H9 (cell line): Measurements from ENCODE around the gene JUP. TPM values are rescaled to one million over a fixed set of nuclear protein-coding genes. Genes with fewer than 3 reads are reported as not detected.

ENCODE experiments used
- DNase-seq: peaks from one replicate; pipeline ENCODE4 v3.0.0-alpha.2; 2017
- H2AFZ ChIP-seq: one replicate; pipeline ENCODE4 v1.6.1; 2013; ENCODE audit warnings: mild to moderate bottlenecking, low read length, control low read depth, moderate library complexity
- H2AK5ac ChIP-seq: 2 replicates; pipeline ENCODE4 v1.6.1; 2013; ENCODE audit warnings: low read length, control low read depth, mixed read lengths; ENCODE audit not compliant: insufficient read length
- H2BK120ac ChIP-seq: one replicate; pipeline ENCODE4 v1.6.1; 2013; ENCODE audit warnings: low read depth, mild to moderate bottlenecking, low read length, control low read depth, inconsistent platforms; ENCODE audit not compliant: poor library complexity, severe bottlenecking
- H2BK12ac ChIP-seq: 2 replicates; pipeline ENCODE4 v1.6.1; 2013; ENCODE audit warnings: low read length, control low read depth, mixed read lengths, low read depth; ENCODE audit not compliant: insufficient read length
- H2BK15ac ChIP-seq: 2 replicates; pipeline ENCODE4 v1.6.1; 2013; ENCODE audit warnings: low read depth, low read length, control low read depth
- H2BK20ac ChIP-seq: one replicate; pipeline ENCODE4 v1.6.1; 2013; ENCODE audit warnings: low read depth, mild to moderate bottlenecking, low read length, control low read depth, inconsistent platforms; ENCODE audit not compliant: poor library complexity, severe bottlenecking
- H2BK5ac ChIP-seq: 2 replicates; pipeline ENCODE4 v1.6.1; 2013; ENCODE audit warnings: low read length, control low read depth, mixed read lengths; ENCODE audit not compliant: insufficient read length
- H3K14ac ChIP-seq: 2 replicates; pipeline ENCODE4 v1.6.1; 2013; ENCODE audit warnings: low read length, control low read depth; ENCODE audit not compliant: insufficient read depth
- H3K18ac ChIP-seq: 2 replicates; pipeline ENCODE4 v1.6.1; 2013; ENCODE audit warnings: low read depth, mild to moderate bottlenecking, mixed read lengths, low read length, control low read depth; ENCODE audit not compliant: insufficient read length
- H3K23ac ChIP-seq: 2 replicates; pipeline ENCODE4 v1.6.1; 2013; ENCODE audit warnings: low read length, control low read depth, mixed read lengths, low read depth; ENCODE audit not compliant: insufficient read length
- H3K23me2 ChIP-seq: 2 replicates; pipeline ENCODE4 v1.6.1; 2013; ENCODE audit warnings: low read depth, mild to moderate bottlenecking, mixed read lengths, low read length, control low read depth; ENCODE audit not compliant: insufficient read length, poor library complexity, severe bottlenecking
- H3K27ac ChIP-seq: 2 replicates; pipeline ENCODE4 v1.5.1; 2013; ENCODE audit warnings: low read length, control low read depth, mixed read lengths, low read depth; ENCODE audit not compliant: insufficient read length
- H3K27me3 ChIP-seq: 2 replicates; pipeline ENCODE4 v1.6.1; 2013; ENCODE audit warnings: low read length, control low read depth, inconsistent platforms; ENCODE audit not compliant: insufficient read depth
- H3K4ac ChIP-seq: 2 replicates; pipeline ENCODE4 v1.6.1; 2013; ENCODE audit warnings: low read depth, mild to moderate bottlenecking, control low read depth, inconsistent platforms, low read length, moderate library complexity
- H3K4me1 ChIP-seq: 2 replicates; pipeline ENCODE4 v1.6.1; 2013; ENCODE audit warnings: low read length, control low read depth, inconsistent platforms; ENCODE audit not compliant: insufficient read depth
- H3K4me2 ChIP-seq: 2 replicates; pipeline ENCODE4 v1.6.1; 2013; ENCODE audit warnings: low read length, control low read depth, mixed read lengths; ENCODE audit not compliant: insufficient read length, insufficient read depth
- H3K56ac ChIP-seq: 2 replicates; pipeline ENCODE4 v1.6.1; 2013; ENCODE audit warnings: low read depth, mild to moderate bottlenecking, mixed read lengths, low read length, control low read depth; ENCODE audit not compliant: insufficient read length
- H3K79me1 ChIP-seq: 2 replicates; pipeline ENCODE4 v1.6.1; 2013; ENCODE audit warnings: low read depth, mild to moderate bottlenecking, moderate library complexity, low read length, control low read depth, inconsistent platforms; ENCODE audit not compliant: insufficient read depth, poor library complexity, severe bottlenecking
- H3K79me2 ChIP-seq: 2 replicates; pipeline ENCODE4 v1.6.1; 2013; ENCODE audit warnings: low read length, control low read depth, inconsistent platforms; ENCODE audit not compliant: insufficient read depth
- H3K9ac ChIP-seq: 2 replicates; pipeline ENCODE4 v1.6.1; 2013; ENCODE audit warnings: low read length, control low read depth, mixed read lengths; ENCODE audit not compliant: insufficient read length; ENCODE audit errors: extremely low read depth
- H3K9me3 ChIP-seq: one replicate; pipeline ENCODE4 v1.6.1; 2013; ENCODE audit warnings: low read depth, low read length, inconsistent platforms; ENCODE audit not compliant: control insufficient read depth
- H3T11ph ChIP-seq: one replicate; pipeline ENCODE4 v1.6.1; 2013; ENCODE audit warnings: mild to moderate bottlenecking, low read length, control low read depth, inconsistent platforms
- H4K20me1 ChIP-seq: one replicate; pipeline ENCODE4 v1.6.1; 2013; ENCODE audit not compliant: control insufficient read depth, insufficient read length, insufficient read depth
- H4K5ac ChIP-seq: 2 replicates; pipeline ENCODE4 v1.6.1; 2013; ENCODE audit warnings: low read depth, mild to moderate bottlenecking, mixed read lengths, low read length, control low read depth; ENCODE audit not compliant: insufficient read length
- H4K8ac ChIP-seq: replicated peaks from 2 replicates; pipeline ENCODE4 v1.6.1; 2013; ENCODE audit warnings: low read length, control low read depth, mixed read lengths, low read depth; ENCODE audit not compliant: insufficient read length
- H4K91ac ChIP-seq: 2 replicates; pipeline ENCODE4 v1.6.1; 2013; ENCODE audit warnings: low read depth, mild to moderate bottlenecking, moderate library complexity, mixed read lengths, low read length, control low read depth; ENCODE audit not compliant: insufficient read length
- H3K27ac Mint-ChIP-seq, 3 experiments: 2 replicates in 2 of 3; 3 replicates in 1 of 3; pipeline ENCODE4 v1.8.0; 2020 to 2021; ENCODE audit warnings: mixed read lengths in 3 of 3, mild to moderate bottlenecking in 1 of 3, moderate library complexity in 1 of 3
- H3K27me3 Mint-ChIP-seq: 2 replicates; pipeline ENCODE4 v1.8.0; 2021; ENCODE audit warnings: low read depth, mild to moderate bottlenecking, moderate library complexity, mixed read lengths
- H3K36me3 Mint-ChIP-seq, 3 experiments: 2 replicates in 2 of 3; 3 replicates in 1 of 3; pipeline ENCODE4 v1.8.0; 2020 to 2021; ENCODE audit warnings: low read depth in 3 of 3, mixed read lengths in 3 of 3; ENCODE audit not compliant: insufficient read depth in 1 of 3
- H3K4me1 Mint-ChIP-seq, 2 experiments: 2 replicates each; pipeline ENCODE4 v1.8.0; 2020; ENCODE audit warnings: mixed read lengths in 2 of 2
- H3K4me3 Mint-ChIP-seq, 2 experiments: 2 replicates in 1 of 2; 3 replicates in 1 of 2; pipeline ENCODE4 v1.8.0; 2020 to 2021; ENCODE audit warnings: mild to moderate bottlenecking in 2 of 2, mixed read lengths in 2 of 2, moderate library complexity in 1 of 2
- H3K9me3 Mint-ChIP-seq, 2 experiments: 2 replicates in 1 of 2; 3 replicates in 1 of 2; pipeline ENCODE4 v1.8.0; 2020; ENCODE audit warnings: mild to moderate bottlenecking in 2 of 2, mixed read lengths in 2 of 2, moderate library complexity in 1 of 2
- CTCF ChIP-seq: fragments of 200-600 bp; sonication (generic); conservative IDR thresholded peaks from 3 replicates; pipeline ENCODE4 v1.8.0; 2021; ENCODE audit warnings: antibody characterized with exemption, mild to moderate bottlenecking
- WGBS: extraction: QIAGEN DNeasy Blood & Tissue Kit; methylation state at CpG from one replicate; pipeline ENCODE4 v1.1.7; 2013; ENCODE audit warnings: missing lambda C conversion rate, low lambda C conversion rate, mixed read lengths; ENCODE audit not compliant: insufficient read length; ENCODE audit errors: extremely low coverage; 5-methylcytosine and 5-hydroxymethylcytosine counted together
- total RNA-seq: library from RNA; stranded (reverse); gene quantifications from 2 replicates; pipeline ENCODE4 v1.2.1, GENCODE V29; 2021

JUP gene
- total RNA-seq, 1 experiment from 2014 or later, result 90.1 TPM

GRCh38 chr17:41773190-41773588, 13.3 kb downstream of the JUP start:
- no peak overlapping the region for H3K23ac ChIP-seq
- H3K79me1 ChIP-seq, result no peaks in the 10 kb centered on the region
- no peak overlapping the region for H2BK20ac ChIP-seq
- no peak overlapping the region for H3K4ac ChIP-seq
- H3K27ac ChIP-seq, result no peak overlapping the region
- Mint-ChIP-seq H3K9me3 (no peaks in the 10 kb centered on the region), H3K27me3 (no peaks in the 10 kb centered on the region), H3K4me3 (no peak overlapping the region), H3K27ac (peak overlapping the region; percentile 70 to 92 (median 88); a peak in 6 of 7 replicates), H3K4me1 (peaks cover 53 to 61% of the 10 kb centered on the region in 2 experiments), H3K36me3 (peaks cover 13 to 37% (median 36%) of the 10 kb centered on the region in 3 experiments)
- H3K18ac ChIP-seq, result no peak overlapping the region
- no peaks in the 10 kb centered on the region for H4K20me1 ChIP-seq
- no peak overlapping the region for H2BK15ac ChIP-seq
- peaks cover 7% of the 10 kb centered on the region; the same call in 1 of the 2 replicates for H3K4me1 ChIP-seq
- no peak overlapping the region for H4K91ac ChIP-seq
- TF ChIP-seq CTCF, result no peak
- H3K79me2 ChIP-seq, result no peaks in the 10 kb centered on the region; the same call in 1 of the 2 replicates
- no peak overlapping the region for H4K8ac ChIP-seq
- no peak overlapping the region for H3K9ac ChIP-seq
- H2BK12ac ChIP-seq, result no peak overlapping the region
- no peak overlapping the region for H4K5ac ChIP-seq
- H2AFZ ChIP-seq, result no peak overlapping the region
- no peak overlapping the region for H2AK5ac ChIP-seq
- H3K27me3 ChIP-seq, result no peaks in the 10 kb centered on the region
- no peak overlapping the region for H2BK5ac ChIP-seq
- H3K9me3 ChIP-seq, result no peaks in the 10 kb centered on the region
- H3K23me2 ChIP-seq, result no peaks in the 10 kb centered on the region
- H2BK120ac ChIP-seq, result no peak overlapping the region
- H3K14ac ChIP-seq, result no peak overlapping the region
- no CpG with 5 or more reads among the region's 12 CpGs for WGBS
- DNase-seq, result peak; percentile 80
- H3K56ac ChIP-seq, result no peak overlapping the region
- H3T11ph ChIP-seq, result no peak overlapping the region
- H3K4me2 ChIP-seq, result no peak overlapping the region
